Liver (tissue), 9 donors: Measurements from ENCODE around the gene SPATS2L. TPM values are rescaled to one million over a fixed set of nuclear protein-coding genes. Genes with fewer than 3 reads are reported as not detected.

ENCODE experiments used
- DNase-seq: peaks from one replicate; pipeline ENCODE4 v3.0.0-alpha.2; 2017; ENCODE audit warnings: low spot score
- H3K27ac ChIP-seq, 2 donors: one replicate each; pipeline ENCODE4 v1.7.0; 2013; ENCODE audit warnings: inconsistent platforms in 2 of 2, low read length in 2 of 2, control low read depth in 1 of 2, low read depth in 1 of 2, mild to moderate bottlenecking in 1 of 2
- H3K27me3 ChIP-seq, 4 donors: one replicate each; pipeline versions ENCODE4 v1.6.1 to v1.7.0; 2013; ENCODE audit warnings: low read length in 3 of 4, inconsistent platforms in 1 of 4, mild to moderate bottlenecking in 1 of 4, moderate library complexity in 1 of 4; ENCODE audit not compliant: control insufficient read depth in 4 of 4, insufficient read depth in 4 of 4
- H3K36me3 ChIP-seq, 4 donors: one replicate each; pipeline versions ENCODE4 v1.6.1 to v1.7.0; 2013; ENCODE audit warnings: low read length in 3 of 4, mild to moderate bottlenecking in 3 of 4, low read depth in 1 of 4, moderate library complexity in 1 of 4; ENCODE audit not compliant: control insufficient read depth in 4 of 4, insufficient read depth in 3 of 4
- H3K4me1 ChIP-seq, 4 donors: one replicate each; pipeline versions ENCODE4 v1.6.1 to v1.7.0; 2013; ENCODE audit warnings: low read length in 3 of 4, mild to moderate bottlenecking in 3 of 4, moderate library complexity in 1 of 4; ENCODE audit not compliant: control insufficient read depth in 4 of 4, insufficient read depth in 4 of 4
- H3K4me3 ChIP-seq, 3 donors: one replicate each; pipeline versions ENCODE4 v1.6.1 to v1.7.0; 2013; ENCODE audit warnings: low read length in 3 of 3, control low read depth in 1 of 3, low read depth in 1 of 3, mild to moderate bottlenecking in 1 of 3
- H3K9ac ChIP-seq, 2 donors: one replicate each; pipeline ENCODE4 v1.7.0; 2013; ENCODE audit warnings: low read length in 2 of 2, mild to moderate bottlenecking in 2 of 2, moderate library complexity in 2 of 2, control low read depth in 1 of 2, low read depth in 1 of 2
- H3K9me3 ChIP-seq, 4 donors: one replicate each; pipeline versions ENCODE4 v1.6.1 to v1.7.0; 2013; ENCODE audit warnings: low read length in 3 of 4; ENCODE audit not compliant: control insufficient read depth in 4 of 4
- EGR1 ChIP-seq, 2 donors: IDR thresholded peaks; 2 replicates each; pipeline ENCODE4 v1.6.1; 2016 to 2018; ENCODE audit warnings: antibody characterized with exemption in 2 of 2, low read depth in 2 of 2
- FOXA1 ChIP-seq: IDR thresholded peaks from 2 replicates; pipeline ENCODE4 v1.6.1; 2016; ENCODE audit warnings: antibody characterized with exemption
- FOXA2 ChIP-seq: IDR thresholded peaks from 2 replicates; pipeline ENCODE4 v1.6.1; 2016; ENCODE audit warnings: antibody characterized with exemption
- GABPA ChIP-seq, 2 donors: IDR thresholded peaks in 1 of 2; conservative IDR thresholded peaks in 1 of 2; 2 replicates each; pipeline ENCODE4 v1.6.1; 2016; ENCODE audit warnings: antibody characterized with exemption in 2 of 2, mild to moderate bottlenecking in 1 of 2, moderate library complexity in 1 of 2
- HNF4A ChIP-seq, 2 donors: conservative IDR thresholded peaks; 2 replicates each; pipeline ENCODE4 v1.6.1; 2016; ENCODE audit warnings: antibody characterized with exemption in 2 of 2, mild to moderate bottlenecking in 2 of 2
- JUND ChIP-seq, 2 donors: IDR thresholded peaks; 2 replicates each; pipeline ENCODE4 v1.6.1; 2016; ENCODE audit warnings: antibody characterized with exemption in 2 of 2
- NR2F2 ChIP-seq: IDR thresholded peaks from 2 replicates; pipeline ENCODE4 v1.6.1; 2016; ENCODE audit warnings: antibody characterized with exemption
- SP1 ChIP-seq: IDR thresholded peaks from 2 replicates; pipeline ENCODE4 v1.6.1; 2018; ENCODE audit warnings: antibody characterized with exemption, mild to moderate bottlenecking
- TAF1 ChIP-seq: conservative IDR thresholded peaks from 2 replicates; pipeline ENCODE4 v1.6.1; 2016; ENCODE audit warnings: antibody characterized with exemption, mild to moderate bottlenecking
- WGBS: extraction: QIAGEN DNeasy Blood & Tissue Kit; methylation state at CpG from one replicate; pipeline ENCODE4 v1.1.7; 2013; 5-methylcytosine and 5-hydroxymethylcytosine counted together
- polyA plus RNA-seq, 2 donors: library from polyadenylated mRNA; stranded (reverse) in 1 of 2; unstranded in 1 of 2; fragments of 200-250 nt in 1 of 2; fragments of >200 nt in 1 of 2; fragmentation: Nextera tagmentation in 1 of 2; extraction: Ambion mirVana in 1 of 2; gene quantifications; one replicate each; pipeline versions ENCODE4 v1.2.1 to v1.2.3, GENCODE V29; 2013 to 2015
- total RNA-seq, 2 donors: library from RNA; depleted of rRNA; stranded (reverse); fragments of >200 nt; gene quantifications; one replicate each; pipeline ENCODE4 v1.2.3, GENCODE V29; 2014
- TF ChIP-seq, protein P1 (sequence below): fragments of 150-350 bp; IDR thresholded peaks from 2 replicates; pipeline ENCODE4 v1.5.1; 2017; ENCODE audit warnings: improper control_type of control experiment, low read depth, low read length; ENCODE audit not compliant: missing input control
- TF ChIP-seq, protein P2 (sequence below): IDR thresholded peaks from 2 replicates; pipeline ENCODE4 v1.6.1; 2016; ENCODE audit warnings: antibody characterized with exemption, mild to moderate bottlenecking
- TF ChIP-seq, protein P3 (sequence below): IDR thresholded peaks from 2 replicates; pipeline ENCODE4 v1.6.1; 2016; ENCODE audit warnings: antibody characterized with exemption
- TF ChIP-seq, protein P4 (sequence below): IDR thresholded peaks from 2 replicates; pipeline ENCODE4 v1.6.1; 2016; ENCODE audit warnings: antibody characterized with exemption
- donor health status: healthy.
- donor health status: healthy.
- donor health status: healthy.
- donor health status: healthy.
- donor health status: healthy.

Gene SPATS2L
- total and polyA plus RNA-seq, 4 donors = 31.4 to 49.9 (median 42.4) TPM

DNA sequence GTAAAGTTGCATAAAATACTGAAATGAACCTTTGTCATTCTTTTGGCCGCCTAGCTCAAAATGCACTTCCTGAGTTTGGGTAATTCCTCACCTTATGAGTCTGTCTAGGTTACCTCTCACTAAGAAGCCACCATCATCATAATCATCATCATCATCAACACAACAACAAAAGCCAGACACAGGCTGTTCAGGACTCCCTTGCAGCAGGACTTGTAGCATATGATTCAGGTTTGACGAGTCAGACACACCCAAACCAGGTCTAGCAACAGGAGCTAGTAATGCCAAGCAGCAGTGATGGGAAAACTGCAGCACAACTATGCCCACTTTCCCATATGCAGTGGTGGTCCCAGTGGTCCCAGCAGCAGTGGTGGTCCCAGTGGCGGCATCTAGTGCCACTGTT, 216.7 kb downstream of the SPATS2L start:
- no peak overlapping the region for H3K4me3 ChIP-seq
- H3K27ac ChIP-seq = no peak overlapping the region
- no peak overlapping the region for H3K9ac ChIP-seq
- no peaks in the 10 kb centered on the region for H3K27me3 ChIP-seq
- no peaks in the 10 kb centered on the region for H3K36me3 ChIP-seq
- H3K9me3 ChIP-seq = no peaks in the 10 kb centered on the region
- 80% methylated on average over 3 of the region's 3 CpGs for WGBS
- DNase-seq = no peak
- TF ChIP-seq FOXA1 (no peak), JUND (IDR thresholded peaks at IDR 0.05) (no peak), HNF4A (conservative IDR thresholded peaks at IDR 0.05) (no peak), EGR1 (IDR thresholded peaks at IDR 0.05; ENCODE audit: low read depth in 2 of 2) (no peak), SP1 (no peak), GABPA (IDR thresholded peaks at IDR 0.05 in 1 of 2, conservative IDR thresholded peaks at IDR 0.05 in 1 of 2) (no peak)
- TF ChIP-seq, protein P1, sequence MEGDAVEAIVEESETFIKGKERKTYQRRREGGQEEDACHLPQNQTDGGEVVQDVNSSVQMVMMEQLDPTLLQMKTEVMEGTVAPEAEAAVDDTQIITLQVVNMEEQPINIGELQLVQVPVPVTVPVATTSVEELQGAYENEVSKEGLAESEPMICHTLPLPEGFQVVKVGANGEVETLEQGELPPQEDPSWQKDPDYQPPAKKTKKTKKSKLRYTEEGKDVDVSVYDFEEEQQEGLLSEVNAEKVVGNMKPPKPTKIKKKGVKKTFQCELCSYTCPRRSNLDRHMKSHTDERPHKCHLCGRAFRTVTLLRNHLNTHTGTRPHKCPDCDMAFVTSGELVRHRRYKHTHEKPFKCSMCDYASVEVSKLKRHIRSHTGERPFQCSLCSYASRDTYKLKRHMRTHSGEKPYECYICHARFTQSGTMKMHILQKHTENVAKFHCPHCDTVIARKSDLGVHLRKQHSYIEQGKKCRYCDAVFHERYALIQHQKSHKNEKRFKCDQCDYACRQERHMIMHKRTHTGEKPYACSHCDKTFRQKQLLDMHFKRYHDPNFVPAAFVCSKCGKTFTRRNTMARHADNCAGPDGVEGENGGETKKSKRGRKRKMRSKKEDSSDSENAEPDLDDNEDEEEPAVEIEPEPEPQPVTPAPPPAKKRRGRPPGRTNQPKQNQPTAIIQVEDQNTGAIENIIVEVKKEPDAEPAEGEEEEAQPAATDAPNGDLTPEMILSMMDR = no peak
- H3K4me1 ChIP-seq = peaks cover 0 to 17% (median 10%) of the 10 kb centered on the region in 4 donors

DNA sequence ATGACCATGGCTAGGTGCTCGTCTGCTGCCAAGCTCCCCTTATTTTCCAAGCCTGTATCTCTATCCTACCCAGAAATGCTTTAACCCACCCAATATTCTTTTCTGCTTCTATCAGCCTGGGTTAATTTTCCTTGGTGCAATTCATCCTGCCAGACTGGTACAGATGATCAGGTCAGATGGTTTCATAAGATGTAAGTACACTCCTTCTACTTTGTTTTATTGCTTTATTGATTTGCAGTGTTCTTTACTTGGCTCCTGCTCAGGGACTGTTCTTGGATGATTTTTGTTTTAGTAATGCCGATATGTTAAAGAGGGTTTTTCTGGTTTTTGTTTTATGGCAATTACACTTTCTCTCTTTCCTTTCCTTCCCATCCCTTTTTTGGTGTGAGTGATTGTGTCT, 217.1 kb downstream of the SPATS2L start:
- 82% methylated on average over 2 of the region's 2 CpGs for WGBS
- Histone ChIP-seq H3K27me3 (no peaks in the 10 kb centered on the region), H3K9ac (no peak overlapping the region), H3K36me3 (no peaks in the 10 kb centered on the region), H3K4me1 (peaks cover 0 to 17% (median 10%) of the 10 kb centered on the region in 4 donors), H3K27ac (no peak overlapping the region), H3K4me3 (no peak overlapping the region), H3K9me3 (no peaks in the 10 kb centered on the region)
- no peak for DNase-seq
- TF ChIP-seq, protein P2, sequence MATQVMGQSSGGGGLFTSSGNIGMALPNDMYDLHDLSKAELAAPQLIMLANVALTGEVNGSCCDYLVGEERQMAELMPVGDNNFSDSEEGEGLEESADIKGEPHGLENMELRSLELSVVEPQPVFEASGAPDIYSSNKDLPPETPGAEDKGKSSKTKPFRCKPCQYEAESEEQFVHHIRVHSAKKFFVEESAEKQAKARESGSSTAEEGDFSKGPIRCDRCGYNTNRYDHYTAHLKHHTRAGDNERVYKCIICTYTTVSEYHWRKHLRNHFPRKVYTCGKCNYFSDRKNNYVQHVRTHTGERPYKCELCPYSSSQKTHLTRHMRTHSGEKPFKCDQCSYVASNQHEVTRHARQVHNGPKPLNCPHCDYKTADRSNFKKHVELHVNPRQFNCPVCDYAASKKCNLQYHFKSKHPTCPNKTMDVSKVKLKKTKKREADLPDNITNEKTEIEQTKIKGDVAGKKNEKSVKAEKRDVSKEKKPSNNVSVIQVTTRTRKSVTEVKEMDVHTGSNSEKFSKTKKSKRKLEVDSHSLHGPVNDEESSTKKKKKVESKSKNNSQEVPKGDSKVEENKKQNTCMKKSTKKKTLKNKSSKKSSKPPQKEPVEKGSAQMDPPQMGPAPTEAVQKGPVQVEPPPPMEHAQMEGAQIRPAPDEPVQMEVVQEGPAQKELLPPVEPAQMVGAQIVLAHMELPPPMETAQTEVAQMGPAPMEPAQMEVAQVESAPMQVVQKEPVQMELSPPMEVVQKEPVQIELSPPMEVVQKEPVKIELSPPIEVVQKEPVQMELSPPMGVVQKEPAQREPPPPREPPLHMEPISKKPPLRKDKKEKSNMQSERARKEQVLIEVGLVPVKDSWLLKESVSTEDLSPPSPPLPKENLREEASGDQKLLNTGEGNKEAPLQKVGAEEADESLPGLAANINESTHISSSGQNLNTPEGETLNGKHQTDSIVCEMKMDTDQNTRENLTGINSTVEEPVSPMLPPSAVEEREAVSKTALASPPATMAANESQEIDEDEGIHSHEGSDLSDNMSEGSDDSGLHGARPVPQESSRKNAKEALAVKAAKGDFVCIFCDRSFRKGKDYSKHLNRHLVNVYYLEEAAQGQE = no peak
- TF ChIP-seq, protein P3, sequence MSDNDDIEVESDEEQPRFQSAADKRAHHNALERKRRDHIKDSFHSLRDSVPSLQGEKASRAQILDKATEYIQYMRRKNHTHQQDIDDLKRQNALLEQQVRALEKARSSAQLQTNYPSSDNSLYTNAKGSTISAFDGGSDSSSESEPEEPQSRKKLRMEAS = no peak
- TF ChIP-seq FOXA2 = no peak
- no peak for TF ChIP-seq FOXA1
- no peak for TF ChIP-seq TAF1
- TF ChIP-seq, protein P1 = no peak
- no peak for TF ChIP-seq NR2F2
- TF ChIP-seq, protein P4, sequence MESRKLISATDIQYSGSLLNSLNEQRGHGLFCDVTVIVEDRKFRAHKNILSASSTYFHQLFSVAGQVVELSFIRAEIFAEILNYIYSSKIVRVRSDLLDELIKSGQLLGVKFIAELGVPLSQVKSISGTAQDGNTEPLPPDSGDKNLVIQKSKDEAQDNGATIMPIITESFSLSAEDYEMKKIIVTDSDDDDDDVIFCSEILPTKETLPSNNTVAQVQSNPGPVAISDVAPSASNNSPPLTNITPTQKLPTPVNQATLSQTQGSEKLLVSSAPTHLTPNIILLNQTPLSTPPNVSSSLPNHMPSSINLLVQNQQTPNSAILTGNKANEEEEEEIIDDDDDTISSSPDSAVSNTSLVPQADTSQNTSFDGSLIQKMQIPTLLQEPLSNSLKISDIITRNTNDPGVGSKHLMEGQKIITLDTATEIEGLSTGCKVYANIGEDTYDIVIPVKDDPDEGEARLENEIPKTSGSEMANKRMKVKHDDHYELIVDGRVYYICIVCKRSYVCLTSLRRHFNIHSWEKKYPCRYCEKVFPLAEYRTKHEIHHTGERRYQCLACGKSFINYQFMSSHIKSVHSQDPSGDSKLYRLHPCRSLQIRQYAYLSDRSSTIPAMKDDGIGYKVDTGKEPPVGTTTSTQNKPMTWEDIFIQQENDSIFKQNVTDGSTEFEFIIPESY = no peak
